GM18519 (cell line): ENCODE data around the gene DTNBP1.

ENCODE experiments used
- ATAC-seq: cut with Tn5 transposase; IDR thresholded peaks from one replicate; pipeline ENCODE4 v1.9.1; 2021; ENCODE audit warnings: mild to moderate bottlenecking, moderate library complexity; ENCODE audit not compliant: unreplicated experiment, low FRiP score

DTNBP1 gene

GRCh38 chr6:15662326-15663129 lies at the start of gene DTNBP1:
Gene DTNBP1, minus strand, starts transcription at chr6:15663028. Its CDS starts 159 bp downstream, at chr6:15662869.
- ATAC-seq = peak; percentile 53

- no peak for ATAC-seq
Measured at GRCh38 chr6:15709651-15710269, 46.9 kb upstream of the DTNBP1 start.

GRCh38 chr6:15708231-15708630 lies 45.4 kb upstream of the DTNBP1 start:
- no peak for ATAC-seq

- ATAC-seq = no peak
Measured at GRCh38 chr6:15705981-15706380, 43.2 kb upstream of the DTNBP1 start.

GRCh38 chr6:15698471-15698870 lies 35.6 kb upstream of the DTNBP1 start:
- no peak for ATAC-seq

GRCh38 chr6:15697895-15698294 lies 35.1 kb upstream of the DTNBP1 start:
- ATAC-seq = no peak

GRCh38 chr6:15691250-15691869 lies 28.5 kb upstream of the DTNBP1 start:
- ATAC-seq = peak; percentile 90

GRCh38 chr6:15690510-15690909 lies 27.7 kb upstream of the DTNBP1 start:
- ATAC-seq = no peak

GRCh38 chr6:15689586-15690482 lies 27.0 kb upstream of the DTNBP1 start:
- no peak for ATAC-seq

- no peak for ATAC-seq
Measured at GRCh38 chr6:15685619-15686018, 22.8 kb upstream of the DTNBP1 start.

- no peak for ATAC-seq
Measured at GRCh38 chr6:15682965-15683822, 20.4 kb upstream of the DTNBP1 start.

GRCh38 chr6:15681946-15682345 lies 19.1 kb upstream of the DTNBP1 start:
- ATAC-seq = no peak

GRCh38 chr6:15678514-15678913 lies 15.7 kb upstream of the DTNBP1 start:
- ATAC-seq = no peak

- no peak for ATAC-seq
Measured at GRCh38 chr6:15677822-15678221, 15.0 kb upstream of the DTNBP1 start.

- no peak for ATAC-seq
Measured at GRCh38 chr6:15675536-15676220, 12.8 kb upstream of the DTNBP1 start.

- no peak for ATAC-seq
Measured at GRCh38 chr6:15674690-15675386, 12.0 kb upstream of the DTNBP1 start.

GRCh38 chr6:15673666-15674065 lies 10.8 kb upstream of the DTNBP1 start:
- no peak for ATAC-seq

- ATAC-seq = no peak
Measured at GRCh38 chr6:15672818-15673217, 10.0 kb upstream of the DTNBP1 start.

- no peak for ATAC-seq
Measured at GRCh38 chr6:15672291-15672690, 9.5 kb upstream of the DTNBP1 start.
